ENCODE results near the gene PDLIM5.

The PDLIM5 gene

GRCh38 chr4:94412019-94412657 lies 39.6 kb upstream of the PDLIM5 start:
- peaks cover 0 to 4% of the 10 kb centered on the region in 2 donors for H3K9me3 ChIP-seq (ENCODE audit: control insufficient read depth in 1 of 2, low read length in 2 of 2)
- peak overlapping the region in 1 of 2 donors; percentile 5 for H3K4me3 ChIP-seq (ENCODE audit: low read depth in 1 of 2, low read length in 2 of 2)
- H3K4me1 ChIP-seq (ENCODE audit: control insufficient read depth in 1 of 2, insufficient read depth in 2 of 2, low read length in 2 of 2), result peaks cover 0 to 8% of the 10 kb centered on the region in 2 donors
- H3K27me3 ChIP-seq (ENCODE audit: low read depth, low read length), result no peaks in the 10 kb centered on the region
- no peaks in the 10 kb centered on the region for H3K36me3 ChIP-seq (ENCODE audit: control insufficient read depth in 1 of 2, insufficient read depth in 2 of 2, low read length in 2 of 2)
- no peak overlapping the region for H3K27ac ChIP-seq (ENCODE audit: low read length)

- peak overlapping the region in 1 of 2 donors; percentile 5 for H3K4me3 ChIP-seq (ENCODE audit: low read depth in 1 of 2, low read length in 2 of 2)
- peaks cover 0 to 6% of the 10 kb centered on the region in 2 donors for H3K4me1 ChIP-seq (ENCODE audit: control insufficient read depth in 1 of 2, insufficient read depth in 2 of 2, low read length in 2 of 2)
These were observed 39.1 kb upstream of the PDLIM5 start for GRCh38 chr4:94412658-94413038.

GRCh38 chr4:94413085-94413840 lies 38.5 kb upstream of the PDLIM5 start:
- Histone ChIP-seq H3K4me1 (ENCODE audit: control insufficient read depth in 1 of 2, insufficient read depth in 2 of 2, low read length in 2 of 2) (peaks cover 0 to 6% of the 10 kb centered on the region in 2 donors), H3K36me3 (ENCODE audit: control insufficient read depth in 1 of 2, insufficient read depth in 2 of 2, low read length in 2 of 2) (no peaks in the 10 kb centered on the region), H3K4me3 (ENCODE audit: low read depth in 1 of 2, low read length in 2 of 2) (no peak overlapping the region), H3K27ac (ENCODE audit: low read length) (no peak overlapping the region), H3K27me3 (ENCODE audit: low read depth, low read length) (no peaks in the 10 kb centered on the region), H3K9me3 (ENCODE audit: control insufficient read depth in 1 of 2, low read length in 2 of 2) (peaks cover 0 to 6% of the 10 kb centered on the region in 2 donors)

More at GRCh38 chr4:94412658-94413038, 39.1 kb upstream of the PDLIM5 start:
- no peaks in the 10 kb centered on the region for H3K36me3 ChIP-seq (ENCODE audit: control insufficient read depth in 1 of 2, insufficient read depth in 2 of 2, low read length in 2 of 2)
- H3K27me3 ChIP-seq (ENCODE audit: low read depth, low read length), result no peaks in the 10 kb centered on the region
- peaks cover 0 to 6% of the 10 kb centered on the region in 2 donors for H3K9me3 ChIP-seq (ENCODE audit: control insufficient read depth in 1 of 2, low read length in 2 of 2)
- no peak overlapping the region for H3K27ac ChIP-seq (ENCODE audit: low read length)

GRCh38 chr4:94414907-94415306 lies 36.8 kb upstream of the PDLIM5 start:
- H3K4me1 ChIP-seq (ENCODE audit: control insufficient read depth in 1 of 2, insufficient read depth in 2 of 2, low read length in 2 of 2), result peaks cover 0 to 6% of the 10 kb centered on the region in 2 donors
- H3K36me3 ChIP-seq (ENCODE audit: control insufficient read depth in 1 of 2, insufficient read depth in 2 of 2, low read length in 2 of 2), result no peaks in the 10 kb centered on the region
- H3K9me3 ChIP-seq (ENCODE audit: control insufficient read depth in 1 of 2, low read length in 2 of 2), result peaks cover 0 to 6% of the 10 kb centered on the region in 2 donors
- no peaks in the 10 kb centered on the region for H3K27me3 ChIP-seq (ENCODE audit: low read depth, low read length)
- H3K27ac ChIP-seq (ENCODE audit: low read length), result no peak overlapping the region
- no peak overlapping the region for H3K4me3 ChIP-seq (ENCODE audit: low read depth in 1 of 2, low read length in 2 of 2)

GRCh38 chr4:94415448-94415847 lies 36.3 kb upstream of the PDLIM5 start:
- H3K4me1 ChIP-seq (ENCODE audit: control insufficient read depth in 1 of 2, insufficient read depth in 2 of 2, low read length in 2 of 2), result peaks cover 0 to 6% of the 10 kb centered on the region in 2 donors

GRCh38 chr4:94416335-94416734 lies 35.4 kb upstream of the PDLIM5 start:
- Histone ChIP-seq H3K27ac (ENCODE audit: low read length) (no peak overlapping the region), H3K27me3 (ENCODE audit: low read depth, low read length) (no peaks in the 10 kb centered on the region), H3K4me3 (ENCODE audit: low read depth in 1 of 2, low read length in 2 of 2) (no peak overlapping the region), H3K36me3 (ENCODE audit: control insufficient read depth in 1 of 2, insufficient read depth in 2 of 2, low read length in 2 of 2) (no peaks in the 10 kb centered on the region), H3K4me1 (ENCODE audit: control insufficient read depth in 1 of 2, insufficient read depth in 2 of 2, low read length in 2 of 2) (peaks cover 0 to 6% of the 10 kb centered on the region in 2 donors), H3K9me3 (ENCODE audit: control insufficient read depth in 1 of 2, low read length in 2 of 2) (peaks cover 0 to 6% of the 10 kb centered on the region in 2 donors)

More at GRCh38 chr4:94415448-94415847, 36.3 kb upstream of the PDLIM5 start:
- Histone ChIP-seq H3K4me3 (ENCODE audit: low read depth in 1 of 2, low read length in 2 of 2) (no peak overlapping the region), H3K9me3 (ENCODE audit: control insufficient read depth in 1 of 2, low read length in 2 of 2) (peaks cover 0 to 6% of the 10 kb centered on the region in 2 donors), H3K36me3 (ENCODE audit: control insufficient read depth in 1 of 2, insufficient read depth in 2 of 2, low read length in 2 of 2) (no peaks in the 10 kb centered on the region), H3K27ac (ENCODE audit: low read length) (no peak overlapping the region), H3K27me3 (ENCODE audit: low read depth, low read length) (no peaks in the 10 kb centered on the region)

- H3K27ac ChIP-seq (ENCODE audit: low read length), result no peak overlapping the region
- H3K27me3 ChIP-seq (ENCODE audit: low read depth, low read length), result no peaks in the 10 kb centered on the region
- peaks cover 0 to 6% of the 10 kb centered on the region in 2 donors for H3K9me3 ChIP-seq (ENCODE audit: control insufficient read depth in 1 of 2, low read length in 2 of 2)
- H3K36me3 ChIP-seq (ENCODE audit: control insufficient read depth in 1 of 2, insufficient read depth in 2 of 2, low read length in 2 of 2), result no peaks in the 10 kb centered on the region
- H3K4me3 ChIP-seq (ENCODE audit: low read depth in 1 of 2, low read length in 2 of 2), result no peak overlapping the region
- peaks cover 0 to 6% of the 10 kb centered on the region in 2 donors for H3K4me1 ChIP-seq (ENCODE audit: control insufficient read depth in 1 of 2, insufficient read depth in 2 of 2, low read length in 2 of 2)
These were observed 34.8 kb upstream of the PDLIM5 start for GRCh38 chr4:94416981-94417380.

GRCh38 chr4:94419549-94419948 lies 32.2 kb upstream of the PDLIM5 start:
- Histone ChIP-seq H3K4me1 (ENCODE audit: control insufficient read depth in 1 of 2, insufficient read depth in 2 of 2, low read length in 2 of 2) (no peaks in the 10 kb centered on the region), H3K4me3 (ENCODE audit: low read depth in 1 of 2, low read length in 2 of 2) (no peak overlapping the region), H3K27me3 (ENCODE audit: low read depth, low read length) (no peaks in the 10 kb centered on the region), H3K36me3 (ENCODE audit: control insufficient read depth in 1 of 2, insufficient read depth in 2 of 2, low read length in 2 of 2) (no peaks in the 10 kb centered on the region), H3K27ac (ENCODE audit: low read length) (no peak overlapping the region), H3K9me3 (ENCODE audit: control insufficient read depth in 1 of 2, low read length in 2 of 2) (peaks cover 3 to 6% of the 10 kb centered on the region in 2 donors)

GRCh38 chr4:94419956-94420355 lies 31.8 kb upstream of the PDLIM5 start:
- H3K27me3 ChIP-seq (ENCODE audit: low read depth, low read length), result no peaks in the 10 kb centered on the region
- H3K36me3 ChIP-seq (ENCODE audit: control insufficient read depth in 1 of 2, insufficient read depth in 2 of 2, low read length in 2 of 2), result no peaks in the 10 kb centered on the region
- peaks cover 3 to 6% of the 10 kb centered on the region in 2 donors for H3K9me3 ChIP-seq (ENCODE audit: control insufficient read depth in 1 of 2, low read length in 2 of 2)
- no peak overlapping the region for H3K27ac ChIP-seq (ENCODE audit: low read length)
- H3K4me1 ChIP-seq (ENCODE audit: control insufficient read depth in 1 of 2, insufficient read depth in 2 of 2, low read length in 2 of 2), result no peaks in the 10 kb centered on the region
- H3K4me3 ChIP-seq (ENCODE audit: low read depth in 1 of 2, low read length in 2 of 2), result no peak overlapping the region

GRCh38 chr4:94420356-94420755 lies 31.4 kb upstream of the PDLIM5 start:
- Histone ChIP-seq H3K27ac (ENCODE audit: low read length) (no peak overlapping the region), H3K4me3 (ENCODE audit: low read depth in 1 of 2, low read length in 2 of 2) (no peak overlapping the region), H3K36me3 (ENCODE audit: control insufficient read depth in 1 of 2, insufficient read depth in 2 of 2, low read length in 2 of 2) (no peaks in the 10 kb centered on the region), H3K9me3 (ENCODE audit: control insufficient read depth in 1 of 2, low read length in 2 of 2) (peaks cover 3 to 6% of the 10 kb centered on the region in 2 donors), H3K4me1 (ENCODE audit: control insufficient read depth in 1 of 2, insufficient read depth in 2 of 2, low read length in 2 of 2) (no peaks in the 10 kb centered on the region), H3K27me3 (ENCODE audit: low read depth, low read length) (no peaks in the 10 kb centered on the region)

- Histone ChIP-seq H3K9me3 (ENCODE audit: control insufficient read depth in 1 of 2, low read length in 2 of 2) (peaks cover 5 to 14% of the 10 kb centered on the region in 2 donors), H3K27me3 (ENCODE audit: low read depth, low read length) (no peaks in the 10 kb centered on the region), H3K27ac (ENCODE audit: low read length) (no peak overlapping the region)
These were observed 25.0 kb upstream of the PDLIM5 start for GRCh38 chr4:94426783-94427182.

More at GRCh38 chr4:94426783-94427182, 25.0 kb upstream of the PDLIM5 start:
- Histone ChIP-seq H3K36me3 (ENCODE audit: control insufficient read depth in 1 of 2, insufficient read depth in 2 of 2, low read length in 2 of 2) (no peaks in the 10 kb centered on the region), H3K4me3 (ENCODE audit: low read depth in 1 of 2, low read length in 2 of 2) (no peak overlapping the region), H3K4me1 (ENCODE audit: control insufficient read depth in 1 of 2, insufficient read depth in 2 of 2, low read length in 2 of 2) (no peaks in the 10 kb centered on the region)

Measured in muscle layer of duodenum (tissue), 2 donors.